Esophagus muscularis mucosa (tissue), 4 donors: ENCODE results near the gene SCTR.

ENCODE experiments used
- EP300 ChIP-seq: sonication (generic); formaldehyde crosslinking; IDR thresholded peaks from one replicate; pipeline ENCODE4 v1.6.1; 2017; ENCODE audit warnings: antibody characterized with exemption
- POLR2A ChIP-seq: fragments of 450-650 bp; IDR thresholded peaks from one replicate; pipeline ENCODE4 v1.6.1; 2017; ENCODE audit warnings: antibody characterized with exemption, moderate library complexity, mild to moderate bottlenecking, low read depth
- POLR2AphosphoS5 ChIP-seq, 2 donors: sonication (generic); formaldehyde crosslinking; IDR thresholded peaks; one replicate each; pipeline ENCODE4 v1.6.1; 2017; ENCODE audit warnings: antibody characterized with exemption in 2 of 2
- TF ChIP-seq, protein P1 (sequence below), 3 experiments: fragments of 200-600 bp in 2 of 3; fragments of 450-650 bp in 1 of 3; sonication (generic) in 2 of 3; IDR thresholded peaks; one replicate each; pipeline ENCODE4 v1.5.1; 2017 to 2019; ENCODE audit warnings: antibody characterized with exemption in 3 of 3, mild to moderate bottlenecking in 2 of 3, moderate library complexity in 1 of 3

DNA sequence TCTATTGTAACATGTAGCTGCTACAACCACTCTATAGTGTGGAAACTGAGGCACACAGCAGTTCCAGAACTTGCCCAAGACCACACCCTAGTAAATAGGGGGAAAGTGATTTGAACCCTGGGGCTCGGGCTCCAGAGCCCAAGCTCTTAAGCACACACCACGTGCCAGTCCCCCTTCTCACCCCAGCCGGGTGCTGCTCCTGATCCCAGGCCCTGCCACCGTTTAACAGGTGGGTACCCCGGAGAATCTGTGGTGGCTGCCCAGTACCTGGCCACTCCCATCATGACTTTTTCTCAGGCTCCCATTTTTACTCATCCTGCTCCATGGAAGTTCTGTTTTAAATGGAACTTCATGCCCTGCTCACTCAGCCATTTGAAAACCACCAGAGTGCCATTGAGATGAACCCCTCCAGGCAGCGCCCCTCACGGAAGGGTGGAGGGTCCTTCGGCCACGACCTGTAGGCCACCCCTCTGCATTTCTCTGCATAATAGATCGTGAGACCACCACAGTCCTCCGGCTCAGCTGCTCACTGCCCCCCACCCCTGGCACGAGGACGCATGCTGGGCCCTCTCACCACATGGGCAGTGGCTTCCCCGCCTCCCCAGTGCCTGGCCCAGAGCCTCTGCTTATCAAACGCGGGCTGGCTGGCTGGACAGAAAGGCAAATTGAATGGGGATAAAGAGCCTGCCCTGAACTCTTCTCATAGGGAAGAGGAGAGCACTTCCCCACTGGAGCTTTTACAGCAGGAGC is 50.5 kb downstream of the SCTR start:
- TF ChIP-seq, protein P1, sequence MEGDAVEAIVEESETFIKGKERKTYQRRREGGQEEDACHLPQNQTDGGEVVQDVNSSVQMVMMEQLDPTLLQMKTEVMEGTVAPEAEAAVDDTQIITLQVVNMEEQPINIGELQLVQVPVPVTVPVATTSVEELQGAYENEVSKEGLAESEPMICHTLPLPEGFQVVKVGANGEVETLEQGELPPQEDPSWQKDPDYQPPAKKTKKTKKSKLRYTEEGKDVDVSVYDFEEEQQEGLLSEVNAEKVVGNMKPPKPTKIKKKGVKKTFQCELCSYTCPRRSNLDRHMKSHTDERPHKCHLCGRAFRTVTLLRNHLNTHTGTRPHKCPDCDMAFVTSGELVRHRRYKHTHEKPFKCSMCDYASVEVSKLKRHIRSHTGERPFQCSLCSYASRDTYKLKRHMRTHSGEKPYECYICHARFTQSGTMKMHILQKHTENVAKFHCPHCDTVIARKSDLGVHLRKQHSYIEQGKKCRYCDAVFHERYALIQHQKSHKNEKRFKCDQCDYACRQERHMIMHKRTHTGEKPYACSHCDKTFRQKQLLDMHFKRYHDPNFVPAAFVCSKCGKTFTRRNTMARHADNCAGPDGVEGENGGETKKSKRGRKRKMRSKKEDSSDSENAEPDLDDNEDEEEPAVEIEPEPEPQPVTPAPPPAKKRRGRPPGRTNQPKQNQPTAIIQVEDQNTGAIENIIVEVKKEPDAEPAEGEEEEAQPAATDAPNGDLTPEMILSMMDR (IDR thresholded peaks at IDR 0.05) = no peak
- TF ChIP-seq POLR2AphosphoS5 (IDR thresholded peaks at IDR 0.05) (no peak), EP300 (no peak), POLR2A (no peak)
